Naive B cell (primary cell): Measurements from ENCODE around the gene S100A14. TPM values are rescaled to one million over a fixed set of nuclear protein-coding genes. Genes with fewer than 3 reads are reported as not detected.
"Not testable (repeated sequence)": the region's sequence is repeated elsewhere in the genome, so short reads cannot be mapped to it uniquely, and the experiment has no call there.

Source experiments
- ATAC-seq, 2 donors: fragments of 150-1000 bp; cut with Tn5 transposase; 2 replicates each; pipeline ENCODE4 v1.10.0; 2021; ENCODE audit warnings: low read depth in 2 of 2, mild to moderate bottlenecking in 2 of 2, moderate library complexity in 2 of 2
- DNase-seq: peaks from one replicate; pipeline ENCODE4 v3.0.0; 2022
- H3K27ac Mint-ChIP-seq, 6 donors: one replicate each; pipeline ENCODE4 v1.8.0; 2020 to 2022; ENCODE audit warnings: mild to moderate bottlenecking in 6 of 6, mixed read lengths in 6 of 6, moderate library complexity in 5 of 6, inconsistent platforms in 2 of 6
- H3K27me3 Mint-ChIP-seq, 3 donors: one replicate each; pipeline ENCODE4 v1.8.0; 2021 to 2022; ENCODE audit warnings: mixed read lengths in 3 of 3, mild to moderate bottlenecking in 1 of 3
- H3K36me3 Mint-ChIP-seq, 2 donors: one replicate each; pipeline ENCODE4 v1.8.0; 2020 to 2022; ENCODE audit warnings: mixed read lengths in 2 of 2, inconsistent platforms in 1 of 2, mild to moderate bottlenecking in 1 of 2
- H3K4me1 Mint-ChIP-seq, 3 donors: one replicate each; pipeline ENCODE4 v1.8.0; 2020 to 2022; ENCODE audit warnings: mixed read lengths in 3 of 3, inconsistent platforms in 1 of 3, mild to moderate bottlenecking in 1 of 3, moderate library complexity in 1 of 3
- H3K4me3 Mint-ChIP-seq, 8 donors: one replicate each; pipeline ENCODE4 v1.8.0; 2020 to 2022; ENCODE audit warnings: mild to moderate bottlenecking in 8 of 8, mixed read lengths in 8 of 8, moderate library complexity in 8 of 8, inconsistent platforms in 2 of 8
- H3K9me3 Mint-ChIP-seq, 7 donors: one replicate each; pipeline ENCODE4 v1.8.0; 2020 to 2022; ENCODE audit warnings: mixed read lengths in 7 of 7, mild to moderate bottlenecking in 5 of 7, inconsistent platforms in 2 of 7, moderate library complexity in 1 of 7
- polyA plus RNA-seq, 6 donors: library from polyadenylated mRNA; unstranded; fragments of 300-500 nt; fragmentation: Illumina TruSeq; gene quantifications; one replicate each; pipeline ENCODE4 v1.2.3, GENCODE V29; 2021; ENCODE audit warnings: low read depth in 6 of 6

Gene S100A14
- polyA plus RNA-seq, 6 donors from 2014 or later = not detected

- Mint-ChIP-seq H3K36me3 (no peaks in the 10 kb centered on the region), H3K4me3 (no peak overlapping the region), H3K9me3 (no peaks in the 10 kb centered on the region), H3K27me3 (no peaks in the 10 kb centered on the region), H3K4me1 (no peaks in the 10 kb centered on the region), H3K27ac (peak overlapping the region in 1 of 6 donors; percentile 16)
- no peak for ATAC-seq
- no peak for DNase-seq
These were observed 7.2 kb downstream of the S100A14 start for GRCh38 chr1:153608742-153609584.

- ATAC-seq (no peak), DNase-seq (no peak)
- Mint-ChIP-seq H3K9me3 (no peaks in the 10 kb centered on the region), H3K4me3 (no peak overlapping the region), H3K36me3 (no peaks in the 10 kb centered on the region), H3K27me3 (no peaks in the 10 kb centered on the region), H3K27ac (peak overlapping the region in 1 of 6 donors; percentile 27), H3K4me1 (no peaks in the 10 kb centered on the region)
These were observed 7.9 kb downstream of the S100A14 start for GRCh38 chr1:153608089-153608682.

DNA sequence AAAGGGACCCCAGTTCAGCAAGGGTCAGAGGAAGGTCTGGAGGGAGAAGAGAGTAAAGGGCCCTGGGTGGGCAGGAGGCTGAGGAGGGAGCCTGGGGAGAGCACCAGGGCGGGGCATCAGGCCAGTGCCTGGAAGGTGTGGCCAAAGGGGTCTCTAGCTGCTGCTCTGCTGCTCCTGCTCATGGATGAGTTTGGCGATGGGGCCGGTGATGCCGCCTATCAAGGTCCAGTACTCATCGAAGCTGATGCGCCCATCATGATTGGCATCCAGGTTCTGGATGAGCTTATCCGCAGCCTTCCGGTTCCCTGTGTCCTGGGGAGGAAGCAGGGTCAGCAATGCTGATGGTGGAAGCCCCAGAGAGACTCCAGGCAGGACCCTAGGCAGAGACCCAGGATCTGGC lies 8.7 kb downstream of the S100A14 start:
- DNase-seq (no peak), ATAC-seq (no peak)
- H3K27me3 Mint-ChIP-seq = no peaks in the 10 kb centered on the region
- no peaks in the 10 kb centered on the region for H3K36me3 Mint-ChIP-seq
- H3K4me3 Mint-ChIP-seq = no peak overlapping the region
- H3K27ac Mint-ChIP-seq = peak overlapping the region in 1 of 6 donors; percentile 16
- H3K9me3 Mint-ChIP-seq = no peaks in the 10 kb centered on the region
- peaks cover 3 to 5% (median 4%) of the 10 kb centered on the region in 3 donors for H3K4me1 Mint-ChIP-seq

DNA sequence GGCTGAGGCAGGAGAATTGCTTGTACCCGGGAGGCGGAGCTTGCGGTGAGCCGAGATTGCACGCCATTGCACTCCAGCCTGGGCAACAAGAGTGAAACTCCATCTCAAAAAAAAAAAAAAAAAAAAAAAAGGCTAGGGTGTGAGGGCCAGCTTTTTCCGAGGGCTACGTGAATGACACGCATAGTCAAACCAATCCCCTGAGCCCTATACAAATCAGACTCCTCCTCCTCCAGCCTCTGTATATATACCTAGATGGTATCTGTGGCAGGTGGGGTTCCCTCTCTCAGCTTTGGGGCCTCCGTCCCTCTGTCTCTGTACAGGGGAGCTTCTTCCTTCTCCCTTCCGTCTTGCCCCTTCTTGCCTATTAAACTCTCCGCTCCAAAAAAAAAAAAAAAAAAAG lies 9.9 kb downstream of the S100A14 start:
- Mint-ChIP-seq H3K36me3 (no peaks in the 10 kb centered on the region), H3K4me3 (no peak overlapping the region), H3K4me1 (peaks cover 4 to 16% (median 10%) of the 10 kb centered on the region in 3 donors), H3K27me3 (no peaks in the 10 kb centered on the region), H3K9me3 (no peaks in the 10 kb centered on the region), H3K27ac (no peak overlapping the region)
- DNase-seq (no peak), ATAC-seq (no peak)

GRCh38 chr1:153602749-153603148 lies 13.4 kb downstream of the S100A14 start:
- no peak for ATAC-seq
- H3K27ac Mint-ChIP-seq = peak overlapping the region in 1 of 6 donors; percentile 22
- no peaks in the 10 kb centered on the region for H3K27me3 Mint-ChIP-seq
- H3K4me1 Mint-ChIP-seq = peaks cover 19 to 40% (median 29%) of the 10 kb centered on the region in 3 donors
- H3K9me3 Mint-ChIP-seq = no peaks in the 10 kb centered on the region
- no peaks in the 10 kb centered on the region for H3K36me3 Mint-ChIP-seq
- DNase-seq = no peak
- H3K4me3 Mint-ChIP-seq = no peak overlapping the region

DNA sequence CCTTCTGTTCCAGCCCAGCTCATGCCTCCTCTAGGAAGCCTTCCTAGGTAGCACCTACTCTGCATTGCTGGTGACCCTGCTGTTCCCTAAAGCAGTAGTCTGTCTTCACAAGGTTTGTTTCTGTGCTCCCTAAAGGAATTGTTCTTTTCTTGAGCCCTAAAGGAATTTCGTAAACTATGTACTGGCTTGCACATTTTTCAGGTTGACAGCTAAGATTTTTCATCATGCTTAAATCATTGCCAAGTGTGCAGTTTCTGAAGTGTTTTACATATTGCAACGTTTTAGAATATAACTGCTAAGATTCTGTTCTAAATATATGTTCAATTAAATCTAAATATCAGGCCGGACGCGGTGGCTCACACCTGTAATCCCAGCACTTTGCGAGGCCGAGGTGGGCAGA lies 16.3 kb downstream of the S100A14 start:
- H3K4me3 Mint-ChIP-seq = peak overlapping the region in 1 of 8 donors; percentile 61

DNA sequence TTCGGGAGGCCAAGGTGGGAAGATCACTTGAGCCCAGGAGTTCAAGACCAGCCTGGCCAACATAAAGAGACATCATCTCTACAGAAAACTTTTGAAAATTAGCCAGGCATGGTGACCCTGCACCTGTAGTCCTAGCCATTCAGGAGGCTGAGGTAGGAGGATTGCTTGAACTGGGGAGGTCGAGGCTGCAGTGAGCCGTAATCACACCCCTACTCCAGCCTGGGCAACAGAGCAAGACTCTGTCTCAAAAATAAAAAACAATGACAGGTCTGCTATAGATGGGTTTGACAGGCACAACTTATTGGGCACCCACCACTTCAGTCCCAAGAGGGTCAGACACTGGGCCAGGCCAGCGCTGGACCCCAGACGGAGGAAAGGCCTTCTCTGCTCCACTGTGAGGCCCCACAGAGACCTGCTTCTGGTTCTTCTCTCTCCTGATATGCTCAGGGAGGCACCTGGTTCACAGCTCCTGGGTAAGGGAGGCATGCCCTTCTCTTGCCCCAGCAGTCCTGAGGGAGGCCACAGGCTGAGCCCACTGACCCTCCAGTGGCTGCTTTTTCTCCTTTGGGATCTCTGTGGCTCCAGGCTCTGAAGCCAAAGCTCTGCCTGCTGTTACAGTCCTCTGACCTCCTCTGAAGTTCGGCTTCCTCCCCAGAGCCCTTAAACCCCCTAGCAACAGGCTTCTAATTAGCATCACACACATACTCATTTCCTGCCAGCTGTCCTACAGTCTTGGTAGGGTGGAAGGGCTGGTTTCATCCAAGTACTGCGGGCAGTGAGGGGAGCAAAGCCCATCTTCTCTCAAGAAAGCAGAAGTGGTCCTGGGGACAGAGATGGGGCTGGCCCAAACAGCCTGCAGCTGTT lies 17.6 kb downstream of the S100A14 start:
- Mint-ChIP-seq H3K4me3 (peak overlapping the region in 7 of 8 donors; percentile 10 to 87 (median 76)), H3K27me3 (no peaks in the 10 kb centered on the region), H3K36me3 (no peaks in the 10 kb centered on the region), H3K27ac (peak overlapping the region; percentile 96 to 100 (median 98)), H3K9me3 (no peaks in the 10 kb centered on the region), H3K4me1 (peaks cover 22 to 58% (median 48%) of the 10 kb centered on the region in 3 donors)
- DNase-seq (peak; percentile 85), ATAC-seq (peak; percentile 97 to 98)

More for the DNA sequence above, 16.3 kb downstream of the S100A14 start:
- no peaks in the 10 kb centered on the region for H3K27me3 Mint-ChIP-seq
- H3K4me1 Mint-ChIP-seq = peaks cover 22 to 58% (median 48%) of the 10 kb centered on the region in 3 donors
- no peaks in the 10 kb centered on the region for H3K9me3 Mint-ChIP-seq
- DNase-seq (no peak), ATAC-seq (no peak)
- peak overlapping the region in 4 of 6 donors; percentile 56 to 96 (median 91) for H3K27ac Mint-ChIP-seq
- H3K36me3 Mint-ChIP-seq = no peaks in the 10 kb centered on the region

- Mint-ChIP-seq H3K4me3 (peak overlapping the region in 3 of 8 donors; percentile 20 to 49 (median 45)), H3K9me3 (no peaks in the 10 kb centered on the region), H3K36me3 (no peaks in the 10 kb centered on the region), H3K27me3 (no peaks in the 10 kb centered on the region), H3K27ac (peak overlapping the region; percentile 96 to 100 (median 98)), H3K4me1 (peaks cover 18 to 51% (median 43%) of the 10 kb centered on the region in 3 donors)
- ATAC-seq = no peak
- no peak for DNase-seq
These were observed 18.9 kb downstream of the S100A14 start for GRCh38 chr1:153597206-153597605.

DNA sequence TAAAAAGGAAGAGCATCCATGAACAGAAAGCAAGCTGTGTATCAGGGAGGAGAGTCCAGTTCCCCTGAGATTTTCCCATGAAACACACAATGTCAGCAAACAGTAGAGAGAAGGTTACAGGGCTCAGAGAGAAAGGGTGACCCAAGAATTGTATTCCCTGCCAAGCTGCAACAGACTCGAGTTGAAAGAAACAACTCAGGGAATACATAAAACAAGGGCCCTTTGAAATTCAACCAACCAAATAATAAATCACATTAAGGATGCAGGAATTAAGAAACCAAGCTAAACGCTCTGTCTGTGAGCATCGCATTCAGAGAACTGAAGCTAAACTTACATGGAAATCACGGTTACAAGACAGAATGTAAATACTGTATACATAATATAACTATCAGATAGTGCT lies 23.4 kb downstream of the S100A14 start:
- Mint-ChIP-seq H3K27me3 (no peaks in the 10 kb centered on the region), H3K4me3 (no peak overlapping the region), H3K4me1 (peaks cover 3 to 18% (median 17%) of the 10 kb centered on the region in 3 donors), H3K9me3 (no peaks in the 10 kb centered on the region), H3K27ac (peak overlapping the region in 1 of 6 donors; percentile 74), H3K36me3 (no peaks in the 10 kb centered on the region)
- no peak for ATAC-seq
- DNase-seq = no peak

DNA sequence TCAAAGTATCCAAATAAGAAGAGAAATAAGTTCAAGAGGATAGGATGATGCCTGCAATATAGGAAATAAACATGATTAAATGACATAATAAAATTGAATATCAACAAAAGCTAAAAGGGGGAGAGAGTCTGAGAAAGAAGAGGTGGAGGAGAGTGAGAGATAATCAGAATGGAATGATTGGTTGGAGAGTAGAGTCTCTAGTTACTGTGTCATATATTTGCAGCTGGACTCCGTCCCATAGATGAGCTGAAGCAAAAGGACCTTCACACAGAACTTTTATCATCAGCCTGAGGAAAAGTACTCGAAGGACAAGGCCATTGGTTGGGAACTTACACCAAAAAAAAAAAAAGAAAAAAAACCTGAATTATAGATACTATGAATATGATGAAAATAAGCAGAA lies 27.6 kb downstream of the S100A14 start:
- H3K4me1 Mint-ChIP-seq = no peaks in the 10 kb centered on the region
- H3K4me3 Mint-ChIP-seq = no peak overlapping the region
- H3K27ac Mint-ChIP-seq = peak overlapping the region in 1 of 6 donors; percentile 34
- H3K9me3 Mint-ChIP-seq = no peaks in the 10 kb centered on the region
- peaks cover 0 to 4% (median 0%) of the 10 kb centered on the region in 3 donors for H3K27me3 Mint-ChIP-seq
- ATAC-seq (no peak), DNase-seq (no peak)
- no peaks in the 10 kb centered on the region for H3K36me3 Mint-ChIP-seq

DNA sequence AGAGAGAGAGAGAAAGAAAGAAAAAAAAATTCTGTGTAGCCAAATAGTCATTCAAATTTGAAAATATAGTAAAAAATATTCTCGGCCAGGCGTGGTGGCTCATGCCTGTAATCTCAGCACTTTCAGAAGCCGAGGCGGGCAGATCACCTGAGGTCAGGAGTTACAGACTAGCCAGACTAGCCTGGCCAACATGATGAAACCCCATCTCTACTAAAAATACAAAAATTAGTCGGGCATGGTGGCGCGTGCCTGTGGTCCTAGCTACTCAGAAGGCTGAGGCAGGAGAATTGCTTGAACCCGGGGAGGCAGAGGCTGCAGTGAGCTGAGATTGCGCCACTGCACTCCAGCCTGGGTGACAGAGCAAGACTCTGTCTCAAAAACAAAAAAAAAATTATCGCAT lies 28.1 kb downstream of the S100A14 start:
- H3K4me3 Mint-ChIP-seq, H3K36me3 Mint-ChIP-seq, DNase-seq, H3K27me3 Mint-ChIP-seq, ATAC-seq, H3K9me3 Mint-ChIP-seq, H3K4me1 Mint-ChIP-seq: not testable (repeated sequence)
- H3K27ac Mint-ChIP-seq = peak overlapping the region in 1 of 6 donors; percentile 34

DNA sequence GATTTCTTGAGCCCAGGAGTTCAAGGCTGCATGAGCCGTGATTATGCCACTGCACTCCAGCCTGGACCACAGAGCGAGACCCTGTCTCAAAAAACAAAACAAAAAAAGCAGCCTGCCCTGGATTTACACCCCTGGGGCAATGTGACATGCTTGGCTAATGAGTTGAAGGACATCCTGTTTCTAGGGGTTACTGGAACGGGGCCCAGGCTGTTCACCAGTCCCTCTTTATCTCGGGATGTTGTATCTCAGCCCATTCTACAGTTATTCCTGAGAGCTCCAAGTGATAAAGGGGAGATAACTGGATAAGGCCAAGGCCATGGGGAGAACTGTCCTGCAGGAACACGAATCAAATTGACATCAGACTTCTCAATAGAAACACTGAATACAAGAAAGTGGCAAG lies 28.8 kb downstream of the S100A14 start:
- peaks cover 0 to 4% (median 0%) of the 10 kb centered on the region in 3 donors for H3K27me3 Mint-ChIP-seq
- H3K4me3 Mint-ChIP-seq = no peak overlapping the region
- no peak for ATAC-seq
- H3K4me1 Mint-ChIP-seq = no peaks in the 10 kb centered on the region
- DNase-seq = no peak
- H3K36me3 Mint-ChIP-seq = no peaks in the 10 kb centered on the region
- peak overlapping the region in 1 of 6 donors; percentile 22 for H3K27ac Mint-ChIP-seq
- no peaks in the 10 kb centered on the region for H3K9me3 Mint-ChIP-seq

GRCh38 chr1:153586347-153586746 lies 29.8 kb downstream of the S100A14 start:
- Mint-ChIP-seq H3K27me3 (peaks cover 0 to 4% (median 0%) of the 10 kb centered on the region in 3 donors), H3K4me3 (no peak overlapping the region), H3K36me3 (no peaks in the 10 kb centered on the region), H3K4me1 (no peaks in the 10 kb centered on the region), H3K27ac (peak overlapping the region in 3 of 6 donors; percentile 17 to 59 (median 57)), H3K9me3 (no peaks in the 10 kb centered on the region)
- ATAC-seq = no peak
- DNase-seq = no peak
